GM21576 (cell line): ENCODE results near the gene CAMTA1.

Experiments used
- ATAC-seq: cut with Tn5 transposase; IDR thresholded peaks from one replicate; pipeline ENCODE4 v1.9.1; 2021; ENCODE audit warnings: mild to moderate bottlenecking, moderate library complexity; ENCODE audit not compliant: unreplicated experiment

Gene CAMTA1

DNA sequence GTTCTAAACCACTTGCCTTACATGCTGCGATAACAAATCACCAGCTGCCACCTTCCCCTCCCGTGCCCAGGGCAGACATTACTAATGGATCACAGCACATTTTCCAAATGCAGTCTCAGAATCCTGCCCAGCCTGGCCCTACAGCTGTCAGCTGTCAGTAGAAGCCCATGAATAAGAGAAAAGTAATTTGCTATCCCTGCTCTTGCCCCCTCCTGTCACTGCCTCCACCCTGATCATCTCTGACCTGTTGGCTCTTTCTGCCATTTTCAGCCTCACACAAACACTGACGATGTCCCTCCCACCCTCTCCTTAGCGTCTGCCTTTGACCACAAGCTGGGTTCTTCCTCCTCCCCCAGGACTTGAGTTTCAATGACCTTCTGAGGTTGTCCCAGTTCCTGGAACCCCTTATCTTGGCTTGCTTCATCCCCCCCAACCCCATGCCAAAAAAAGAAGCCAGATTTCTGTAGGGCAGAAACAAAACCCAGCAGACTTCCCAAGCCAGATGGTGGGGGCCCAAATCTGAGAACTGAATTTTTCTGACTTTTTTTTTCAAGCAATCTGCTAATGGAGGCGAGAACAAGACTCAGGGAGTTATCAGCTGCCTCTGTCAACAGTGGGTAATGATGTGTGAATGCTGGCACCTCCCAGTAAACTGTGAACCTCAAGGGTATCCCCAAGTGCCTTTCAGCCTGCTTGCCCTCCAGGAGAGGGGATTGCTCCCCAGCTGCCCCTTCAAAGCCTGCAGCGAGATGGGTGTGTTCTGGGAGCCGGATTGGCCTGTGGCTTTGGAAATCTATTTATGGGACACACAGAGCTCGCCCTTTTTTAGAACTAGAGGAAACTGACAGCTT lies 769.4 kb downstream of the CAMTA1 start:
- ATAC-seq = no peak

GRCh38 chr1:7555391-7556185 lies 770.3 kb downstream of the CAMTA1 start:
- ATAC-seq = no peak

GRCh38 chr1:7557301-7557891 lies 772.1 kb downstream of the CAMTA1 start:
- ATAC-seq = no peak

GRCh38 chr1:7558041-7558461 lies 772.8 kb downstream of the CAMTA1 start:
- ATAC-seq = no peak

DNA sequence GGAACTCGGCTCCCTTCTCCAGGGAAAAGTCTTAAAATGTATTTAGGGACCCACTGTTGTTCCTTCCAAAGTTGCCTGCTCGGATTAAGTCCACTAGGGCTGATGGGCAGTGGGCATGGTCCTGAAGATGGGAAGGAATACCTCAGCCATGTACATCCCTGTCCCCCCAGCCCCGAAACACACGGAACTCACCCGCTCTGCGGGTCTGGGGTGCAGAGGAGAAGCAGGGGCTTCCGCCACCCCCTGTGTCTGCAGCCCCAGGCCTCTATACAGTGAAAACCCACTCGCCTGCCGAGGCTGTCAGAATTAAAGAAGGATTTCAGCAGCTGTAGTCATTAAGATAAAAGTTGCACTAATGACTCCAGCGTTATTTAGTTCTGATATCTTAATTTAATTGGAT lies 773.2 kb downstream of the CAMTA1 start:
- no peak for ATAC-seq

GRCh38 chr1:7558921-7559869 lies 773.9 kb downstream of the CAMTA1 start:
- ATAC-seq = no peak

DNA sequence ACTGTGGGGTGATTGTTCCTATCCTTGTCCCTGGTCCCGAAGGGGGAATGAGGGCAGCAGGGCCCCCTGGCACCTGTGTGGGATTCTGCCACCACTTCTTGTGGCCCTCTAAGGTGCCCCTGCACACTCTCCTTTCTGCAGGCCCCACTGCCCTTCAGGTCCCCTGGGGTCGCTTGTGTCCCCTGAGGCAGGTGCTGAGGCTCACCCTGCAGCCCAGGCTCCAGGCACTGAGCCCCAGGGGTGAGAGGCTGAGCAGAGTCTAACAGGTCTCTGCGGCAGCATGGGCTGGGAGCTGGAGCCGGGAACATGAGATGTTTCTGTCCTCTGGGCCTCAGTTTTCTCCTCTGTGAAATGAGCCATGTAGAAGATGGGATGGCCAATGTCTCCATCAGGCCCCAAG lies 774.9 kb downstream of the CAMTA1 start:
- no peak for ATAC-seq

- no peak for ATAC-seq
Observed at GRCh38 chr1:7560601-7561181, 775.4 kb downstream of the CAMTA1 start.

DNA sequence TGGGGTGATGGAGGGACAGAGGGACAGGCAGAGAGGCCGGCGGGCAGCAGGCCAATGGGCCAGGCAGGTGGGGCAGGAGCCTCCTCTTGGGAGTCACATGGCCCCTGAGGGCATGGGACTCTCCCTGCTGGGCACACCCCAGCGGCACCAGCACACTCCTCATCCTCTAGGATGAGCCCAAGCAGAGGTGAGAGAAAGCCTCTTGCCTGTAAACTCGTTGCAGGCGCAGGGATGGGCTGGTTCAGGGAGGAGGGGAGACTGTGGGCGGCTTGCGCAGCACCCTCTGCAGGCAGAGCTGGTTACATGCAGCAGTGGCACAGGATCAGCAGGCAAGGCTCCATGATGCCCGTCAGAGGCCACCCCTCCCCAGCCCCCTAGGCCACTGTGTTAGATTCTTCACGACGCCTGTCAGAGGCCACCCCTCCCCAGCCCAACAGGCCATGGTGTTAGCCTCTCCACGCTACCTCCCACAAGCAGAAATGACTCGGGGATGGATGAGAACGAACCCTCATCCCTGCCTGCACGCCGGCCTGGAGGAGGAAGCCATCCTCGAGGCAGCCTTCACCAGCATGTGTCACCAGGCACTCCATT lies 776.2 kb downstream of the CAMTA1 start:
- ATAC-seq = no peak

GRCh38 chr1:7561936-7562728 lies 776.9 kb downstream of the CAMTA1 start:
- no peak for ATAC-seq

- ATAC-seq = no peak
Observed at GRCh38 chr1:7562729-7563605, 777.7 kb downstream of the CAMTA1 start.

GRCh38 chr1:7564137-7564536 lies 778.9 kb downstream of the CAMTA1 start:
- no peak for ATAC-seq

- no peak for ATAC-seq
Observed at GRCh38 chr1:7565099-7565750, 780.0 kb downstream of the CAMTA1 start.

GRCh38 chr1:7566417-7567375 lies 781.4 kb downstream of the CAMTA1 start:
- ATAC-seq = no peak

DNA sequence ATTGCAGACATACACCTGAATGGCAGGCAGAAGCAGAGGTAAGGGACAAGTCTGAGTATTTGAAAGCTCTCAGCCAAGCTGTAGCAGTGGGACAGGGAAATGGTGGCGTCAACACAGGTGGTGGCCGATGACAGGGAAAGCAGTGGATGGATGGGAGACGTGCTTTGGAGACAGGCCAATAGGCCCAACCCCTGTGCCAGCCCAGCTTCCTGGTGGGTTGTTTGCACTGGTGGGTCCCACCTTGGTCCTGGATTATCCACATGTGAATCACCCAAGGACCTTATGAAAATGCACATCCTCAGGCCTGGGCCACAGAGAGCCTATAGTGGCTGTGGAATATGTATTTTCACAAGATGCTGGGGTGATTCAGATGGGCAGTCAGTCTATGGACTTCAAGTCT lies 782.1 kb downstream of the CAMTA1 start:
- ATAC-seq = no peak

- ATAC-seq = no peak
Observed at GRCh38 chr1:7568053-7568452, 782.8 kb downstream of the CAMTA1 start.
